Activated CD4-positive, alpha-beta memory T cell treated with anti-CD3 and anti-CD28 coated beads, Interleukin-2, amount 10 ng/mL, durations not matched to agents 7 days and 5 days (primary cell): ENCODE data around the gene HOXA5. TPM values are rescaled to one million over a fixed set of nuclear protein-coding genes. Genes with fewer than 3 reads are reported as not detected.

ENCODE experiments used
- CTCF ChIA-PET: fragments of 350-600 bp; sonication (Branson Sonifier 250); formaldehyde crosslinking; loops from one replicate; lab custom pipeline; 2021; ENCODE audit warnings: antibody characterized with exemption, inconsistent platforms; lab: Charles Lee
- POLR2A ChIA-PET: fragments of 350-600 bp; sonication (Branson Sonifier 250); formaldehyde crosslinking; loops from one replicate; lab custom pipeline; 2021; ENCODE audit warnings: antibody characterized with exemption; lab: Charles Lee
- DNase-seq: peaks from one replicate; pipeline ENCODE4 v3.0.0-alpha.2; 2020
- H3K27ac Mint-ChIP-seq: one replicate; pipeline ENCODE4 v1.8.0; 2021; ENCODE audit warnings: mild to moderate bottlenecking, mixed read lengths
- H3K27me3 Mint-ChIP-seq: one replicate; pipeline ENCODE4 v1.8.0; 2021; ENCODE audit warnings: mixed read lengths
- H3K36me3 Mint-ChIP-seq: one replicate; pipeline ENCODE4 v1.8.0; 2021; ENCODE audit warnings: low read depth, mixed read lengths
- H3K4me1 Mint-ChIP-seq: one replicate; pipeline ENCODE4 v1.8.0; 2021; ENCODE audit warnings: mixed read lengths
- H3K4me3 Mint-ChIP-seq: one replicate; pipeline ENCODE4 v1.8.0; 2021; ENCODE audit warnings: mild to moderate bottlenecking, mixed read lengths
- H3K9me3 Mint-ChIP-seq: one replicate; pipeline ENCODE4 v1.8.0; 2021; ENCODE audit warnings: mixed read lengths
- total RNA-seq, 2 experiments: library from RNA; stranded (reverse); gene quantifications; one replicate each; pipeline ENCODE4 v1.2.3, GENCODE V29; 2021

Gene HOXA5
- total RNA-seq, 2 experiments from 2014 or later = not detected

DNA sequence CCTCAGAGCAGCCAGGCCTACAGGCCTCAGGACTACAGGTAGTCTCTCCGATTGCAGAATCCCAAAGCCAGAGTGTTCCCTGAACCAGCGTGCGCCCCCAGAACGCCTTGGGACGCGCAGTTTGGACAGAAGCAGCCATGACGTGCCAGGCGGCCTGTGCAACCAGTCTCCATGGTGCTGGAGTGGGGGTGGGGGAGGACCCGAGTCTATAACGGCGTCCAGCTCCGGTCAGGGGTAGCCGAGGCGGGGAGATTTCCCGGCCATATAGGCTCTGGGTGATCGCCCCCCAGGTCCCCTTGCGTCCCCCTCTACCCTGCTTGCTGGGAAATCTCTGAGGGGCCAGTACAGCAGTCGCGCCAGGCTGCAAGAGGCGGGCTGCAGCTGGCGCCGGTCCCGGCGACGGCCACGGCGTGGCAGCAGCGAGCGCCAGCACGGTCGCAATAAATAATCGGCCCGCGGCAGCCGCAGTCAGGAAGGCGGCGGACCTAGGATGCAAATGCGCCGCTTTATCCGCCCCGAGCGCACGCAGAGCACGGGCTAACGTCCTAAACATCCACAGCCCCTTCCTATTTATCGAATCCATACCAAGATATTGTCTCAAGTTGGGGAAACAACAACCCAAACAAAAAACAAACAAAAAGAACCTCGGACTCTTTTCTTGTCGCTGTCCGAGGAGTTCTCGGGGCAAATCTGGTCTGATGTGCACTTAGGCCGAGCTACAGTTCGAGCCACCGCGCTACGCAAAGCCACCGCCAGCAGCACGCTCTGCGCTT, 7.3 kb upstream of the HOXA5 start:
- H3K9me3 Mint-ChIP-seq = no peaks in the 10 kb centered on the region
- H3K36me3 Mint-ChIP-seq = peaks cover 8% of the 10 kb centered on the region
- peaks cover 23% of the 10 kb centered on the region for H3K4me1 Mint-ChIP-seq
- CTCF ChIA-PET = interaction anchor here (0.6 to 3.1 kb wide), 13 partner anchors 9 to 1258 kb away, joined by 3 to 16 read pairs (median 6); no protein-coding TSS in a partner anchor
- peaks cover 89% of the 10 kb centered on the region for H3K27me3 Mint-ChIP-seq
- peak; percentile 63 for DNase-seq
- POLR2A ChIA-PET = interaction anchor here (1.0 to 2.0 kb wide), 2 partner anchors 10 to 33 kb away, joined by 3 to 7 read pairs; no protein-coding TSS in a partner anchor
- peak overlapping the region; percentile 38 for H3K4me3 Mint-ChIP-seq
- peak overlapping the region; percentile 42 for H3K27ac Mint-ChIP-seq

DNA sequence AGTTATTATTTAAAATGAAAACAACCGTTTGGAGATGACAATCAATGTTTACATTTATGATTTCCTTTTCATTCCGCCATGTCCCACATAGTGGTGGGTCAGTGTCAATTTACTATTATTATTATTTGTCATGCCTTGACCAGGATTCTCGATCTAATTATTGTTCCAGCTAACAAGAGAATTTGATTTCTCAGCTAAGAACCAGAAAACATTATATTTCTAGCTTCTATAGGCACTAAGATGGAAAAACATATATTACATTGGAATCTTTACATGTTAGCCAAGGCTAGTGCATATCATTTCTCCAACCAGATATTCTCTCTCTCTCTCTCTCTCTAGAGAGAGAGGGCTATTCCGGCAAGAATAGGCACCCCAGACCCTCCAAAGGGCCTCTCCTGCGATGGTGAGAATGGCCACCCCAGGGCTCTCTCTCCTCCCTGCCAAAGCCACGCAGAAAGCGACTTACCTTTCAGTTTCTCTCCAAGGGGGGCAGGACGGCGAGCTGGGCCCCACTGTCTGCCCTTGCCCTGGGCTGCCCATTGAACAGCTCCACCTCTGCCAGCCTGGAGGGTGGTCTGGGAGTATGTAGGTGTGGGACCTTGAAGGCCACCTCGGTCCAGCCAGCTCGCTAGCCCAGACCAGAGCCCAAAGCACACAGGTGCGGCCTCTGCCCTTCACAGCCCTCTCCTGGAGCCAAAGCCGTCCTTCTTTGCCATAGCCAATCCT, 6.5 kb upstream of the HOXA5 start:
- Mint-ChIP-seq H3K27ac (no peak overlapping the region), H3K4me3 (no peak overlapping the region), H3K36me3 (peaks cover 5% of the 10 kb centered on the region), H3K4me1 (peaks cover 19% of the 10 kb centered on the region), H3K9me3 (no peaks in the 10 kb centered on the region), H3K27me3 (peaks cover 81% of the 10 kb centered on the region)
- POLR2A ChIA-PET = interaction anchor here (1.0 to 2.0 kb wide), 3 partner anchors 11 to 33 kb away, joined by 3 to 7 read pairs (median 5); no protein-coding TSS in a partner anchor
- CTCF ChIA-PET = interaction anchor here (0.6 to 3.1 kb wide), 16 partner anchors 9 to 1288 kb away, joined by 3 to 16 read pairs (median 5); partner anchors contain the start of gene HOXA11
- DNase-seq = no peak

DNA sequence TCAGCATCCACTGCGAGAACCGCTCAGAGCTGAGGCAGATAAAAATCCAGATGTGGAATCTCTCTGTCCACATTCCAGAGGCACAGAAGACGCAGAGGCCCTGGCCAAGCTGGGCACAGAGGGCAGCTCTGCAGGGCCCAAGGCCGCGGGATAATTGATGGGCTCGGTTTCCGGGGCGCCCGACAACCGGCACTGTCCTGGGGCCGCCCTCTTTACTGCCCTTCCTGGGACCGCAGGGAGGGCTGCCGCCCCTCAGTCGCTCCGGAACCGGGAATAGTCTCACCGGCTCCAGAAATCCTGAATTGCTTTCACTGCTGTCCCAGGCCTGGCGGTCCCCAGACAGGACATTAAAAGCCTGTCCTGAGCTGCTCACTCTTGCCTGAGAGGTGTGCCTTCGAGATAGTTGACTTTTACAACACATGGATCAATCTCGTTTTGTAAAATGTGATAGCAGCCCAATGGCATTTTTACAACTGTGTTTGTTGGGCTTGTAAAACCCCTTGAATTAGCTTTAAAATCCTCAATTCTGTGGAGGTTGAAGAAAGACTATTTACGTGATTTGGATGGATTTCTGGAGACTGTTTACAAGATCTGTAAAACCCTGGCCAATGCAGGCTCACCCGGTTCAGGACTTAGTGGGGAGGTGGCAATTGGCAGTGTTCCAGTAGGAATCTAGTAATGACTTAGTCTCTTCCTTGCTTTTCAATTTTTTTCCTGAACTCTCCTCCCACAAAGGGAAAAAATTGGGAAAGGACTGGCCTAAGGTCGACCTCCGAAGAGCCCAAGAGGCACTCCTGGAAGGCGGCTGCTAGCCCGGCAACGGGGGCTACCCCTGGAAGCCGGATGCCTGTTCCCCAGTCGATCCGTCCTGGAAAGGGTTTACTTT, 5.5 kb upstream of the HOXA5 start:
- CTCF ChIA-PET = interaction anchor here (0.6 to 3.1 kb wide), 12 partner anchors 8 to 1287 kb away, joined by 3 to 16 read pairs (median 6); partner anchors contain the start of gene HOXA11
- no peak overlapping the region for H3K27ac Mint-ChIP-seq
- DNase-seq = no peak
- H3K9me3 Mint-ChIP-seq = no peaks in the 10 kb centered on the region
- peaks cover 71% of the 10 kb centered on the region for H3K27me3 Mint-ChIP-seq
- H3K4me3 Mint-ChIP-seq = no peak overlapping the region
- POLR2A ChIA-PET = interaction anchor here (1.0 kb wide), 1 partner anchor 23 kb away, joined by 5 read pairs; no protein-coding TSS in a partner anchor
- H3K36me3 Mint-ChIP-seq = peaks cover 5% of the 10 kb centered on the region
- peaks cover 16% of the 10 kb centered on the region for H3K4me1 Mint-ChIP-seq

DNA sequence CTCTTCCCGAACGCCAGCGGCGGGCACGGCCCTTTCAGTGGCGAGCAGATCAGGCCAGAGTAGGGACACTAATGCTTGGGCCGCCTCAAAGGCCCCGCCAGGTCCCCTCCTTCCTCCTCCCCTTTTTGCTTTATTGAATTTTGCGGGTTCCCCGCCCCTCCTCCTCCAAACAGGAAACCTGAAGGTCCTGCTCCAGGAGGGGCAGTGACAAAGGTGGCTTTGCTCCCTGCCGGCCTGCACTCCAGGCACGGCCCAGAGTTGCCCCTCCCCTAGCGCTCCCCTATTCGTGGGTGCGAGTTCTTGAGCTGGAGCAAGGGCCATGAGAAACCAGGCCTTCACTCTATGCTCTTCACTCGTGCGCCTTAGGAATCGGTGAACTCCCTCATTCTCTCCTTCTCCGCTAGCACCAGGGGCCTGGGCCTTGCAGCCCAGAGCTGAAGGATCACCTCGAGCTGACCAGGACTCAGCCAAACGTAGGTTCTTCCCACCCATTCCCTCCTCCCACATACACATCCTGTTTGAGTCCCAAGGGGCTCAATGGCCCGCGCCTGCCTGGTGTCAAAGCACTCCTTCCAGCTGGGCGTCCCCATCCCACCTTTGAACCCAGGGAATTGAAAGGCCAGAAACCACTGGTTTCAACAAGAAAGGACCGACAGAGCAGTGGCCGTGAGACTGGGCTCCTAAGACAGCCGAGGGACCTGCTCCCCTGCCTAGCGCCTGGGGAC, 4.7 kb upstream of the HOXA5 start:
- Mint-ChIP-seq H3K4me3 (no peak overlapping the region), H3K36me3 (peaks cover 5% of the 10 kb centered on the region), H3K4me1 (peaks cover 16% of the 10 kb centered on the region), H3K27me3 (peaks cover 63% of the 10 kb centered on the region), H3K27ac (no peak overlapping the region), H3K9me3 (no peaks in the 10 kb centered on the region)
- ChIA-PET CTCF (interaction anchor here (1.1 to 3.1 kb wide), 4 partner anchors 11 to 1255 kb away, joined by 3 to 12 read pairs (median 7); no protein-coding TSS in a partner anchor), POLR2A (no interaction called here)
- no peak for DNase-seq

DNA sequence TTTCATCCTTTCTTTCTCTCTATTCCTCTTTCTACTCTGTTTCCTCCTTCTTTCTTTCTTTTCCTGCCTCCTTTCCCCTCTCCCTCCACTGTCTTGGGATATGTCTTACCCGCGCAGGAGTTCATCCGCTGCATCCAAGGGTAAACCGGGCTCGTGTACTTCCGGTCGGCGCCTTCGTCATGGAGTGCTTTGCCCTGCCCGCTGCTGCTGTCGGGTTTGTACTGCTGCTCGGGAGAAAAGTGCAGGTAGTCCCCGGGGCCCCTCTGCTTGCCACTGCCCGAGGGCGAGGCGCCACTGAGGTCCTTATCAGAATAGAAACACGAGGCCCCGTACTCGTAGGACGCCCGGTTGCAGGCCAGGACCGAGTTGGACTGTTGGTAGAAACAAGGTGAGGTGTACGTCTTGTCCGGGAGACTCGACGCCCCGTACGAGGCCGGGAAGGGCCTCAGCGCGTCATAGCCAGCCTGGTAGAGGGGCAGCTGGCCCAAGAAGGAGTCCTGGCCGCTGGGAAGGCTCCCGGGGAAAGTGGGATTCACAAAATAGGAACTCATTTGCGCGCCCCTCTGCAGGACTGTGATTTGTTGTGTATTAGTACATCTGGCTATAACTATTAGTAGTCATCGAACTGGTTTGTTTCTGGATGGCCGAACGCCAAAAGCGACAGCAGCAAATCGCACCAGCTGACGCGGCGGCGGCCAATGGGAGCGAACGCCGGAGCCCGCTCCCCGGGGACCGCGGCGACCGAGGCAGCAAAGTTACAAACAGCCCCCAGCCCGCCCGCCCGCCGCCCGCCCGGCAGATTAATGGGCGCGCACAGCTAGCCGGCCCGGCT, 3.9 kb upstream of the HOXA5 start, which contains the start of gene HOXA6:
Gene HOXA6, minus strand, starts transcription at position 576 of the 832 bp plus-strand sequence. Its CDS starts 25 bp downstream, at position 551.
- Mint-ChIP-seq H3K27me3 (peaks cover 58% of the 10 kb centered on the region), H3K9me3 (no peaks in the 10 kb centered on the region), H3K27ac (no peak within 1 kb of the TSS), H3K4me1 (peaks cover 16% of the 10 kb centered on the region), H3K36me3 (peaks cover 5% of the 10 kb centered on the region), H3K4me3 (no peak within 1 kb of the TSS)
- CTCF ChIA-PET = no interaction called here
- DNase-seq = no peak
- POLR2A ChIA-PET = no interaction called here

DNA sequence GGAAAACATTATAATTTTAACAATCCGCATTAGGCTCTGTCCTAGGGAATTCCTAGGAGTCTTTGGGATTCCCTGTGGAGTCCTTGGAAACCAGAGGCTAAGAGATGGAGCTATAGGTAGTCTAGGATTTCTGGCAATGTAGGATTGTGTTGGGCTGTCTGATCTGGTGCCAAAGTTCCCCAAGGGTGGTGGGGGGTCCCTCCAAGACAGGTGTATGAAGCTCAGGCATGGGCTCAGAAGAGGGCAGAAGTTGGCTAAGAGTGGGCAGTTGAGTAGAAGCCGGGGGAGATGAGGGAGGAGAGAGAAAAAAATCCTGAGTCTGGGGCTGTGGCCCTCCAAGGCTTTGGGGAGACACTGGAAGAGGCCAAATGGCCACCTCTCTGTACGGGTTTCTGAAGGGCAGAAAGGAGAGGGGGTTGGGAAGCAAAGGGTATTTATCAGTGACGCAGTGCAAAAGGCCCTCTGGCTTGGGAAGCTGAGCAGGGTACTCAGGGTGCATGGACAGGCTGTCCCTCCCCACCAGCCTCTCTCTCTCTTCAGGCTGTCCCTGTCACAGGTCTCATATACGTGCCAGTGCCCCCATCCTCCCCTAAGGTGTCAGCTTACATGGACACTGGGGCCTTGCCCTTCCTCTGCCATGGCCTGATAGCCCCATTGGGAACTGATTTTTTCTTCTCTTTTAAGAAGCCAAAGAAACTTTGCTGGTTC, 3.2 kb upstream of the HOXA5 start:
- H3K36me3 Mint-ChIP-seq = peaks cover 3% of the 10 kb centered on the region
- H3K27me3 Mint-ChIP-seq = peaks cover 50% of the 10 kb centered on the region
- ChIA-PET CTCF (no interaction called here), POLR2A (no interaction called here)
- H3K4me1 Mint-ChIP-seq = peaks cover 12% of the 10 kb centered on the region
- H3K9me3 Mint-ChIP-seq = no peaks in the 10 kb centered on the region
- DNase-seq = no peak
- H3K4me3 Mint-ChIP-seq = no peak overlapping the region
- H3K27ac Mint-ChIP-seq = no peak overlapping the region

- ChIA-PET POLR2A (no interaction called here), CTCF (no interaction called here)
- no peak overlapping the region for H3K4me3 Mint-ChIP-seq
- no peaks in the 10 kb centered on the region for H3K9me3 Mint-ChIP-seq
- peaks cover 5% of the 10 kb centered on the region for H3K4me1 Mint-ChIP-seq
- no peaks in the 10 kb centered on the region for H3K36me3 Mint-ChIP-seq
- H3K27ac Mint-ChIP-seq = no peak overlapping the region
- DNase-seq = no peak
- H3K27me3 Mint-ChIP-seq = peaks cover 43% of the 10 kb centered on the region
Observed at GRCh38 chr7:27145914-27146412, 2.5 kb upstream of the HOXA5 start.

DNA sequence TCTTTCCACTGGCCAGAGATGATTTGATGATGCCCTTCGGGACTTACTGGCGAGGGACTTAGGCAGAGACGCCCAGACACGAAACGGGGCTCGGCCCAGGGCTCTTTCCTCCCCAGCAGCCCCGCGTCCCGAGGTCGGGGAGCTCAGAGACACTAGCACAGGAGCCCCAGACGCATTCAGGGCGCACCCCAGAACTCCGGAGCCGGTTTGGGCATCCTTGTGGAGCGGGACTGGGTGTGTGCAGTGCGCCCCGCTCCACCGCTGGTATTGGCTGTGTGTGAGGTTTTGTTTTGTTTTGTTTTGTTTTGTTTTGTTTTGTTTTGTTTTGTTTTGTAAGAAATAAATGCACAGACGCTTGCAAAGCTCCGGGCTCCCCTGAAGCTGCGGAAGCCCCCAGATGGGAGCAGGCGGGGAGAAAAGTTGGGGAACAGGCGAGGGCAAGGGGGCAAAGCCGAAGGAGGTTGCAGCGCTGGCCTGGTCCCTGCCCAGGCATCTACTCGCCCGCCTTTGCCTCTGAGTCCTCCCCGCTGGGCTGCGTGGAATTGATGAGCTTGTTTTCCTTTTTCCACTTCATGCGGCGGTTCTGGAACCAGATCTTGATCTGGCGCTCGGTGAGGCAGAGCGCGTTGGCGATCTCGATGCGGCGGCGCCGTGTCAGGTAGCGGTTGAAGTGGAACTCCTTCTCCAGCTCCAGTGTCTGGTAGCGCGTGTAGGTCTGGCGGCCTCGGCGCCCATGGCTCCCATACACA, 1.9 kb upstream of the HOXA5 start:
- no peak for DNase-seq
- Mint-ChIP-seq H3K9me3 (no peaks in the 10 kb centered on the region), H3K4me3 (no peak overlapping the region), H3K4me1 (peaks cover 2% of the 10 kb centered on the region), H3K36me3 (no peaks in the 10 kb centered on the region), H3K27ac (no peak overlapping the region), H3K27me3 (peaks cover 38% of the 10 kb centered on the region)
- ChIA-PET POLR2A (no interaction called here), CTCF (interaction anchor here (1.5 kb wide), 1 partner anchor 18 kb away, joined by 3 read pairs; no protein-coding TSS in a partner anchor)

DNA sequence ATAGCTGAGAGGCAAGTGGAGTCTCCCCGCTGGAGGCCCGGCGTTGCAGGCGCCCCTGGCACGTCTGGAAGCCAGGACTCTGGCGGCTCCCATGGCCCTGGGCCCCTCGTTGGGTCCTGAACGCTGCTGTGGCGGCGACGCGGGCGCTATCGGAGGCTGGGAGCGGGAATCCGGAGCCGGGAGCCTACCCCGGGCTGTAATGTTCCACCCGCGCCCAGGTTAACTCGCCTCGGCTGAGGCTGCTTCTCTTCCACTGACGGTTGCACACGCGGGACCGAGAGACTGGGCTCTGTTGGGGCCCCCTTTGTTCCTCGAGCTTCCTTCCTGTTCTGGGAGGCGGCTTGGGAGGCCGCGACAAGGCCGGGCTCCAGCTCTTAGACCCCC, 1.3 kb upstream of the HOXA5 start:
- POLR2A ChIA-PET = no interaction called here
- no peak for DNase-seq
- H3K36me3 Mint-ChIP-seq = no peaks in the 10 kb centered on the region
- no peak overlapping the region for H3K4me3 Mint-ChIP-seq
- peaks cover 33% of the 10 kb centered on the region for H3K27me3 Mint-ChIP-seq
- H3K9me3 Mint-ChIP-seq = no peaks in the 10 kb centered on the region
- CTCF ChIA-PET = interaction anchor here (1.5 kb wide), 1 partner anchor 18 kb away, joined by 3 read pairs; no protein-coding TSS in a partner anchor
- H3K4me1 Mint-ChIP-seq = peaks cover 2% of the 10 kb centered on the region
- no peak overlapping the region for H3K27ac Mint-ChIP-seq
